ENCODE data around the gene DKK2.

The DKK2 gene, protein sequence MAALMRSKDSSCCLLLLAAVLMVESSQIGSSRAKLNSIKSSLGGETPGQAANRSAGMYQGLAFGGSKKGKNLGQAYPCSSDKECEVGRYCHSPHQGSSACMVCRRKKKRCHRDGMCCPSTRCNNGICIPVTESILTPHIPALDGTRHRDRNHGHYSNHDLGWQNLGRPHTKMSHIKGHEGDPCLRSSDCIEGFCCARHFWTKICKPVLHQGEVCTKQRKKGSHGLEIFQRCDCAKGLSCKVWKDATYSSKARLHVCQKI

DNA sequence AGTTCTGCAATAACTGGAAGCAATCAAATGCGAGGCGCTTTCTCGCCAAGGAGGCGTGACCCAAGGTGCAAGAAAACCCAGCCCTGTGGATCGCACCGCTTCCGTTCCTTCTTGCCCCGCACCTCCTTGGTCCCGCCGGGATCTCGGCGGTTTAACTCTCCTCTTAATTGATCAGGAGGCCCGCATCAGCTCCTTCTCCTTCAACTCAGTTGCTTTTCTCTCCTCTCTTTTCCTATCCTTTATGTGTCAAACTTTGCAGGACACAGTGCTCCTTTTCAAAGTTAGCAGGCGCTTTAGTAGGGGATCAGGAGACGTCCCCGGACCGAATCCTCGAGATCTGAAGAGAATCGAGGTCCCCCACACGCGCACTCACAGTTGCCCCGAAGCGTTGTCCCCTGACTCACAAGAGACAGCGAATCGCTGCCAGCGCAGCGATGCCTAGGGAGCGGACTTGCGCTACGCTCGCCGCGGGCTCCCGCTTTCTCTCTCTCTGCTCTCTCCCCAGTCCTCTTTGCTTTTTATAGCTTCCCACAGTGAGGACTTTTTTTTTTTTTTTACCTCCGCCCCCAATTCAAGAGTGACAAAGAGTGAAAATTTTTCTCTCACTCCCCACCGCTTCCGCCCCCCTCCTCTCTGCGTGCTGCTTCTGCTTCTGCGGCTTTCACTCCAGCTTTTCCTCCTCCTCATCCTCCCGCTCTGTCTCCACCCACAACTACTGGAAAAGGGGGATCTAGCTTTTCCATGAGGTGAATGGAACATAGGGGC, at the start of gene DKK2:
DKK2 (minus strand) TSS at position 495 of the 765 bp plus-strand sequence. CDS start 722 bp downstream, outside the sequence.
- DNase-seq = peak; percentile 7

DNA sequence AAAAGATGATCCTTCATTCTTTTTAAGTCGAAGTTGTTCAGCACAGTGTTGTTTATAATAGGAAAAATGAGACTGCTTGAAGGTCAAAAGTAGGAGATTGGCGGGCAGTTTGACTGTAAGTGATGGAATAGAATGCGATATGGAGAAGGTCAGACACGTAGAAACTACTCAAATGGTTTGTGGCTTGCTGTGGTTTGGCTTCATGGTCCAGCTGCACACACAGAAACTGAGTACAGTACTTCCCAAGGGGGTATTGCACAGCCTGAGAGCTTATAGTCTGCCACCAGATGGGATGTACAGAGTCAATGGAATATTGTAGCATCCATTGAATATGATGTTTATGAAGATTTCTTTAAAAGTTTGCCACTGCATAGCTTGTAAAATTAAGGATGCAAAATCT, 41.1 kb upstream of the DKK2 start:
- no peak for DNase-seq

DNA sequence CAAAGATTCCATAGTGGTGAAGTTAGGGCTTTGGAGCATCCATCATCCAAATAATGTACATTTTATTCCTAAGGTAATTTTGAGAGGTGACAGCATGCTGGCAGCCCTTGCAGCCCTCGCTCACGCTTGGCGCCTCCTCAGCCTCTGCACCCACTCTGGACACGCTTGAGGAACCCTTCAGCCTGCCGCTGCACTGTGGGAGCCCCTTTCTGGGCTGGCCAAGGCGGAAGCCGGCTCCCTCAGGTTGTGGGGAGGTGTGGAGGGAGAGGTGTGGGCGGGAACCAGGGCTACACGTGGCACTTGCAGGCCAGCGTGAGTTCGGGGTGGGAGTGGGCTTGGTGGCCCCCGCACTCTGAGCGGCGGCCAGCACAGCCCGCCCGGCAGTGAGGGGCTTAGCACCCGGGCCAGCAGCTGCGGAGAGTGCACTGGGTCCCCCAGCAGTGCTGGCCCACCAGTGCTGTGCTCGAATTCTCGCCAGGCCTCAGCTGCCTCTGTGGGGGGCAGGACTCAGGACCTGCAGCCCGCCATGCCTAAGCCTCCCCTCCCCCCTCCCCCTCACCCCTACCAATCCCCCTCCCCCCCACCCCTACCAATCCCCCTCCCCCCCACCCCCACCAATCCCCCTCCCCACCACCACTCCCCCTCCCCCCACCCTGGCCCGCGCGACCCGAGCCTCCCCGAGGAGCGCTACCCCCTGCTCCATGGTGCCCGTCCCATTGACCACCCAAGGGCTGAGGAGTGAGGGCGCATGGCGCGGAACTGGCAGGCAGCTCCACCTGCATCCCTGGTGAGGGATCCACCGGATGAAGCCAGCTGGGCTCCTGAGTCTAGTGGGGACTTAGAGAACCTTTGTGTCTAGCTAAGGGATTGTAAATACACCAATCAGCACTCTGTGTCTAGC, 37.0 kb upstream of the DKK2 start:
- no peak for DNase-seq

DNA sequence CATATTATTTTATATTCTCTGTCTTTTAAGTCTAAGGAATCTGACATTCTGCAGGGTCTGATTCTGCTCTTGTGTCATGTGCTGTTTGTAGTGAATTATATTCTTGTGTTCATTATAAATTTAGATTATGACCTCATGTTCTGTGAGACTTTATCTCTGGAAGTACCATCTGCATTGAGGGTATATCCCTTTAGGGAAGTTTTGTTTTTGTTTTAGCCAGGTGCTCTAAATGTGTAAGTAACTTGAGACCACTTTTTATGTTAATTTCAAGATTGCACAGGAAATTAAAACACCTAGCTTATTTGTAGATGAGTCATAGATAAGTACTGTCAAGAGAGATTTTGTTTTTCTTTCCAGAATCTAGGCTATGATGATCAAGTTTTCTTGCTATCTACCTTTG, 35.0 kb upstream of the DKK2 start:
- no peak for DNase-seq

DNA sequence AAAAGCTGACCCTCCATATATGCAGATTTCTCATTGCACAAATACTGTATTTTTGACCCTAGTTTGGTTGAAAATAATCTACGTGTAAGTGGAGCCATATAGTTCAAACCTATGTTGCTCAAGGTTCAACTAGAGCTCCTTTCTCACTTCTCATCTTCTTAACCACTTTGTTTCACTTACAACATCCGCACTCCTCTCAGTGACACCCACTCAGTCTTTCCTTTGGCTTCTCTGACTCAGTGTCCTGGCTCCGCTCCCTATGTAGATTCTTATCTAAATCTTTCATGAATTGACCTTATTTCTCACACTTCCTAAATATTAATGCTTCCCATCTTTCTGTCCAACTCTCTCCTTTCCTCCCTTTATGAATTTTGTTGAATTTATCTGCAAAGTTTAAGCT, 32.9 kb upstream of the DKK2 start:
- DNase-seq = peak; percentile 12

DNA sequence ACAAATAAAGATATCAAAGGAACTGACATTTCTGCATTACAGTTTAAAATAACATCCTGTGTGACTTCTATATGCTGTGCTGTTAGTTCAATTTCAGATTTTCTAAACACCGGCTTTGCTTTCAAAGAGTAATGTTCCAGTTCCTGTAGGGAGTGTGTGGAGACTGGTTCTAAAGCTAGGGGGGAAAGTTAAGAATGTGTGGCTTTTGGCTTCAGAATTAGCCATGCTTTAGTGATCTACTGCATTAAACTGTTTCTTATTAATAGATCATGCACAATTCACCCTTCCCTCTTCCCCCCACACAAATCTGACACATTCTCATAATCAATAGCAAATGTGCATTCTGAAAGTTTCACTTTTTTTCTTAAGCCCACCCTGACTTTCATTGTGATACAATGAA, 32.0 kb upstream of the DKK2 start:
- DNase-seq = no peak

DNA sequence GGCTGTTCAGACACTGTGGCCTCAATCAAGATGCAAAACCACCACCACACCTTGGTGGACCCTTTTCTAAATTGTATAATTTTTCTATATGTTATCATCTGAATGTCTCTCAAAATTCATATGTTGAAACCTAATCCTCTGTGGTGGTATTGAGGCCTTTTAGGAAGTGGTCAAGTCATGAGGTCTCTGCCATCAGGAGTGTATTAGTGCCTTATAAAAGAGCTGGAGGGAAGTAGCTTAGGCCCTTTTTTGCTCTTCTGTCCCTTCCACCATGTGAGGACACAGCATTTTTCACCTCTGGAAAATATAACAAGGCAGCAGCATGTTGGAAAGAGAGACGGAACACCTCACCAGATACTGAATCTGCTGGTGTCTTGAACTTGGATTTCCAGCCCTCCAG, 30.5 kb upstream of the DKK2 start:
- no peak for DNase-seq

DNA sequence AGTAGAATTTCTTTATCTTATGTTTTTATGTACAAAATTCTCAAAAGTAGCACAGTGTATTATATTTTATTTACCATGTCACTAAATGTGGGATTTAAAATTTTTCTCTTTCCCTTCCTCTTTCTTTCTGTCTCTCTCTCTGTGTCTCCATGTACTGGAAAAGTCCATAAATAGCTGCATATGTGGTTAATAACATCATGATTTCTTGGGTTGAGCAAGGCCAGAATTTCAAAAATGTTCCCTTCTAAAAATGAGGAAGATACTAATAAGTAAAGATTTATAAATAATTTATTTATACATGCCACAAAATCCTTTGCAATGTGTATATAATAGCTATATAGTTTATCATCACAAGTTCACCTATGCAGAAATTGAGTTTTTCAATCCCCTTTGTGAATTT, 29.1 kb upstream of the DKK2 start:
- DNase-seq = no peak

DNA sequence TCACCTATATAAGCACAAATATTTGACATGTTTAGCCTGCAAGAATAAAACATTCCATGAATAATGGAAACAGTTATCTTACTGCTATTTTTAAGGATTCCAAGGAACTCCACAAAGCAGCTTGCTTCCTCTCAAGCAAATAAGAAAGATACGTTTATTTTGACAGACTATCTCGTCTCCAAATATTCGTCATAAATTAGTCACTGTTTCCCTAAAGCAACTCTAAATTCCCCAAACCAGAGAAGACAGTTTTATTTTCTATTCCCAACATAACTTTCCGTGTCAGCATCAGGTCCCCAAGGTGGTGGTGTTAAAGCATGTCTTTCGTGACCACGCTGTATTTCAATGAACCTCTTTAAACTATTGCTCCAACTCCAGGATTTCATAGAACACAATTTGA, 24.3 kb upstream of the DKK2 start:
- no peak for DNase-seq

DNA sequence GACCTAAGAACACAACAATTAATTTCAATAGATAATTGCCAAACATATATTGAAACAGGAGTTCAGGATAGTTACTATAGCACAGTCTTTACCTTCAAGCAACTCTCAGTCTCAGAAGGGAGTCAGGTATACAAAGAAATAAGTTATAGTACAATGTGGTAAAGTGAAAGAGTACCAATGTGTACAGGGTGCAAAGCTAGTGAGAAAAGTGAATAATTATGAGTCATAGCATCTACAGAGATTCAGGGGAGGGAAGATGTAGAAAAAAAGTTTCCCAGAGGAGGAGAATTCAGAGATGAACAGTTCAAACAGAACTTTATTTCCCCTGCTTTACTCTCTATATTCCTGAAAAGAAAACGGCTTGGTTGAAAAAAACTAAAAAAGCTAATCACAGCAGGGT, 22.7 kb upstream of the DKK2 start:
- DNase-seq = no peak

DNA sequence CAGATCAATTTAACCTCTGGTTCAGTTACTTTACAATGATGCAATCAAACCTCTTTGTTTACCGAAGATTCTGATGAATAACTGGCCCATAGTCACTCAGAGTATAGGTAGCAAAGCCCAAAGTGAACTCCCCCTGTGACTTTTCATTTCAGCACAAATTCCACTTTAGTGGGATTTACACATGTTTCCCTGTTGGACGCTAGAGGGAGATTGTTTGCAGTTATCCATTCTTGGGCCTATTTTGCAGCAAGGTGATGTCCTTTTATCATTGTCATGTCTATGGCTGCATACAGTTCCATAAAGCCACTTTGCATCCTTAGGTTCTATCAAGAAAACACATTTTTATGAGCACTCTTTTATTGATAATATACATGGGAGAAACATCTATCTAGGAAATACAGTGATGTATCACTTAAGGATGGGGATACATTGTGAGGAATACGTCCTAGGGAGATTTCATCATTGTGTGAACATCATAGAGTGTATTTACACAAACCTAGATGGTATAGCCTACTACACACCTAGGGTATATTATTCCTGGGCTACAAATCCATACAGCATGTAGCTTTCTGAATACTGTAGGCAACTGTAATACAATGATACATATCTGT, 14.5 kb upstream of the DKK2 start:
- no peak for DNase-seq

DNA sequence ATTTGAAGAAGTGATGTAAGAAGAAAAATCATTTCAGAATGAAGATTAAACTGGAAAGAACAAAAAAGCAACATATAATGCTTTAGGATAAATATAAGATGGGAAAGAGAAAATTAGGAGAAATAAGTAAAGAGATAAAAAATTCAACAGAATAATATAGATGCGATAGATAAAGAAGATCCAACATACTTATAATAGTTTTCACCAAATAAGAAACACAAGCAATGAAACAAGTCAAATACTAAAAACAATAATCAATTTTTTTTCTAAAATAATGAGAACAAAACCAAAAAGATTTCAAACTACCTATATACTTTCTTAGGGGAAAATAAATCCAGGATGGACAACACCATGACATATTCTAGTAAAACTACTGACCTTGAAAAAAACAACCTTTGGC, 10.1 kb upstream of the DKK2 start:
- no peak for DNase-seq

DNA sequence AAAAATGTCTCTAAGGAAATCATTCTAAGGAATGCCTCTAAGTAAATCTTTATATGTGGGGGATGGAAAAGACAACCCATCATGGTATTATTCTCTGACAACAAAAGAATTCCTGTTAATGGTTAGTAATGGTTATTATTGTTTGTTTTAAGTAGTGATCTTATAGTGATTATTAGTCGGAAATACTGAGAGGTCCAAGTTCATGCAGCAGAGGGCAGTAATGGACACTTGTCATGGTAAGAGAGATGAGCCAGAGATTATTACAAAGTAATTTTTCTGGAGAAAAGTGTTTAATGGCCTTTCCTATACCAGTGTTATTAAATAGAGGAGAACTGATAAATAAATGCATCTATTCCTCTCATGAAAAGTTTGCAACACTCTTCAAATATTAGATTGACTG, 8.1 kb upstream of the DKK2 start:
- DNase-seq = no peak

DNA sequence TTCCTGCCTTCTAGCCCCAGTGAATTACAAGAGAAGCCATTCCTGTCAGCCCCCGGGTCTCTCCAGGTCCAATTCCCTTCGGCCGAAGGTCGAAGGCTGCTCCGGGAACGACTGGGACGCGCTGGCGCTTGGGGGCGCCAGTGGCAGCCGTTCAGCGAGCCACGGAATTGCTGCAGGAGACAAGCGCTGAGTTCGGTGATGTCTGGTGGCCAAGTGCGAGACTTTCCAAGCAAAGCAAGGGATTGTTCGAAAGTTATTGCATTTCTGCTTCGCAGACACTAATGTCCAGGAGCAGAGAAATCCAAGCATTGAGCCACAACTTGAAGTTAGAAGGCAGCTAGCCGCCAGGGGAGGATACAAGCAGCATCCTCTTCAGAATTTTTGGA, 1.1 kb upstream of the DKK2 start:
- DNase-seq = no peak

DNA sequence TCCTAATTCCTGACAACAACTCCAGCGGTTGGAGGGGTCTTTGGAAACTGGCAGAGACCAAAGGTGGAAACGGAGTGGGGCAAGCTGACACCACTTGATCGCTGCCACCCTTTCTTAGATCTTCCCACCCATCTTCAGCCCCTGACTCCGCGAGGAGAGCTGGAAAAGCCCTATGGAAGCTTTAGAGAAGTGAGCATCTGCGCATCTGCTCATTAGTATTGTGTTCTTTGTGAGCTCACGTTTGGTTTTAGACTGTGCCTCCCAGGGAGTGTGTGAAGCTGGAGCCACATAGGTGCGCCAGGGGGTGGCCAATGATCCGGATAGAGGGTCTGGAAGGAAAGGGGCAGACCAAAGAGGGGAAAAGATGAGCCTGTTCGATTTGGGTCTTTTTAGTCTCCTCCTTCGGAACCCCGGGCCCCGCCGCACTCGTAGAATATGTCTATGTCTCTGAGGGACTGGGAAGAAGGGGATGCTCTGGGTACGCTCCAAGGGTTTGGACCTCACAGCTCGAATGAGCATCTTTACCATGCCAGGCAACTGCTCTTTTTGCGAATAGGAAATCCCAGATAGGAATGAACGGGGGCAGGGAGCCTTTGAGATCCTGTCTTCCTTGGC, 578 bp upstream of the DKK2 start:
- DNase-seq = no peak

DNA sequence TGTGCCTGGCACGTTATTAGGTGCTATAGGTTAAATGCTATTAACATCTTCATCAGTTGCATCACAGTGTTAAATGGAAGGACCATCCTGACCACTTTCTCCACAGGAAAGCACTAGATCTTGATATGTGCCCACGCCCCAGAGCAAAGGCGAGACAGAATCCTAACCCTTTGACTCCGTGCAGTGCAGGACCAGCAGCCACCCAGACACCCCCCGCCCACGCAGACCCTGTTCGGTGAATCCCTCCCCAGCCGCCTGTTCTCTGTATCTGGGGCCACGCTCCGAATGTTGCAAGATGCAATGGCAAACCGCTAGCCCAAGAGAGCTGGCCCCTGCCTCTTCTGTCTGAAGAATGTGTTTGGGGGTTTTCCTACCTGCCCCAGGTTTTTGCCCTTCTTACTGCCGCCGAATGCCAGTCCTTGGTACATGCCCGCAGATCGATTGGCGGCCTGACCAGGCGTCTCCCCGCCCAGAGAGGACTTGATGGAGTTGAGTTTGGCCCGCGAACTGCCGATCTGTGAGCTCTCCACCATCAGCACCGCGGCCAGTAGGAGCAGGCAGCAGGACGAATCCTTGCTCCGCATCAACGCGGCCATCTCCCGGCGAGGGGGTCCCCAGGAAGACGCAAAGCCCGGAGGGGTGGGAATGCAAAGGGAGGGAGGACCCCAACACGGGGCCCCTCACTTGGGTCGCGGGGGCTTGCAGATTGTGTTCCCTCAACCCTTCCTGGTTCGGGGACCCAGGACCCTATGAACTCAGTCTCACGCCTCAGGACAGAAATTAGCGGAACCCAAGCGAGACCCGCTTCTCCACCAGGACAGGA, 906 bp downstream of the DKK2 start:
- no peak for DNase-seq

DNA sequence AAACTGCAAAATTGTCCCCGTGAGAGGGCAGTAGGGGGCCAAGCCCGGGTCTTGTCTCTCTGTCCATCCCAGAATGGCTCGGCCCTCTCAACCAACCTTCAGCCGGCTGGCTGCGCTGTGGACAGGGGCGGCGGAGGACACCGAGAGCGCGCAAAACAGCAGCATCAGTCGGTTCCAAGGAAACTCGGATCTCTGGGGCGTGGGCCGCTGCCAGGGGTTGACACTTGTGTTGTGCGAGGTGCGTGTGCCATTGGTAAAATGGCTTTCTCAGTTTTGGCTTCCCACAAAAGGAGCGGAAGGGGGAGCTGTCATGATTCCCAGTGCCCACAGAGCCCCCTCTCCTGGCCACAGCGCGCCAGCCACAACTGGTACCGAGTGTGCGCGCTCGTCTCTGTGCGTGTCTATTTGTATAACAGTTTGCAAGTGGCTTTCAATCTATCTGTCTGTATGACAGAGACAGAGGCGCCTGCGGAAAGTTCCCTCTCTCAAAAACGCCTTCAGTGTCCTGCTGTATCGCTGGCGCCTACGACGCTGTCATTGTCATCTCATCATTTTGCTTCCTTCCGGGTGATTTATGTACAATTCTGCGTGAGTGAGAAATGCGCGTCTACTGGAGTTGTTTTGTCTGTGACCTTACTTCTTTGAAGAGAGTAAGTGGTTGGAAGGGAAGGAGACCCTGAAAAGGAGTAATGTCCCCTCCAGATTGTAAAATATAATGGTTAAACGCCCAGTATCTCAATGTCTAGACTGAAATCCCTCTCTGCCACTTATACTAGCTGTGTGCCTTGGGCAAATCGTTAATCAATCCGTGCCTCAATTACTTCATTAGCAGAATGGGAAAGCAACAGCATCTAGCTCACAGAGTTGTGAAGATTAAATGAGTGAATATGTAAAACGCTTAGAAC, 1.8 kb downstream of the DKK2 start:
- DNase-seq = no peak

DNA sequence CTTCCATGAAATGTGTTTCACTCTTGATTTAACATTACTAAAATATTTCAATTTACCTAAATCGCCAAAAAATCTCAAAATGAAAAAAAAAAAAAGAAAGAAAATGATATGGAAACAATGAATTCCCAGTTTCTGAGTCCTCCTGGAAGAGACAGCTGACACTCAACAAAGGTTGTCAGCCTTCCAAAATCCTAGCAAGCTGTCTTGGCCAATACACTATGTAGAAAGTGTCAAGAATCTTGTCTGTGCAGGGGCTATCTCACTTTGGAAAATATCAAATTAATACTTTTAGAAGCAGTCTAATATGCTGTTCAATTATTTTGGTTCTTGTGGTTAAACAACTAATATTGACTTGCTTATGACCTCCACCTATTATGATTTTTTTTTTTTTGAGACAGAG, 8.7 kb downstream of the DKK2 start:
- no peak for DNase-seq

DNA sequence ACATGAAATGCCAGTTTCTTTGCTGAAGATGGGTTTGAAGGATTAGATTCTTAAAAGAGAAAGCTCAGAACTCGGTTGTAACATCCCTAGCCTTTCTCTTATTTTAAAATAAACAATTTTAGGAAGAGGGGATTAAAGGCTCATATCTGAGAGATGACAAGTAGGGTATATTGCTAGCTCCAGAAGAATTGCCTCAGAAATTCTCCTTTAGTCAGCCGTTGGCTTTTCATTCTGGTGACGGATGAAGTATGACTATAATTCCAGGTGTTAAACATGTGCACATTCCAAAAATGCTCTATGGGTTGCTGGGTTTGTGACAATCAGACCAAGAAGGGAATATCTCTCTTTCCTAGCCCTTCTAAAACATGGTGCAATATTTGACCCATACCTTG, 17.8 kb downstream of the DKK2 start:
- DNase-seq = no peak

DNA sequence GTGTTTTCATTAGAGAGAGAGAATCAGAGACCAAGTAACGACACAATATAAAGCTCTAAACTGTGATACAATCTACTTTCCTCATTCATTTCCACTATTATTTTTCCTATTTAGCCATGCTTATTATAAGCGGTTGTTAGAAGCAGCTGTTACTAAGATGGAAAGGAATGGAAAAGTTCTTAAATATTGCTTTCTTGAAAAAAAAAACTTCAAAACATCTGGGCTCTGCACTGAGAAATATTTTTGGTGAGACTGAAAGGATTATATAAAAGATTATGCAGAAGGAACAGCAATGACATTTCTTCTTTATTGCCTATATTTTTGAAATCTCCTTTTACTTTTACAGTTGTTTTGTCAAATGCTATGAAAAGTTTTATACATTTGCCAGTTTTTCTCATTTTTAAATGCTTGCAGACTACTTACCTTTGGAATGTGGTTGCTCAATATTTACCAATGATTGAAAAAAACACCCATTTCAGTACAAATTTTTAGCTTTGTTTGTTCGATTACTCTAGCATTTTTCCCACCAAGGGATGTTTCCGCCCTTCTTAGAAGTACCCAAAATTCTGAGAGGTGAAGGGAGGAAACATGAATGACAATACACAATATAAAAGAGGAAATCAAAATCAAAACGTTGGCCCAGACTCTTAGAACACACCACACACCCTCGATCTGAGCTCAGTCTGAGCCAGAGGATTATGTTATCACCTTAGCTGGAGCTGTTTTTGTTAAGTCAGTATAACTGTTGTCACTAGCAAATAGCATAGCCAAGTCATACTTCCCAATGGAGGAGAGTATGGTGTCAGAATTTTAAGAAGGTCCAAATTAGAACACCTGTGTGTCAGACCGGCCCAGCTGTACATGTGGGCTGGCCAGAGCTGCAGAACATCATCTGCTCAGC, 18.4 kb downstream of the DKK2 start:
- DNase-seq = no peak
